HG02678 (cell line): ENCODE measurements around the gene DGKI.
"Not testable (repeated sequence)": the region's sequence is repeated elsewhere in the genome, so short reads cannot be mapped to it uniquely, and the experiment has no call there.

Source experiments
- ATAC-seq: cut with Tn5 transposase; IDR thresholded peaks from one replicate; pipeline ENCODE4 v1.9.1; 2021; ENCODE audit warnings: mild to moderate bottlenecking, moderate library complexity; ENCODE audit not compliant: unreplicated experiment

Gene DGKI

DNA sequence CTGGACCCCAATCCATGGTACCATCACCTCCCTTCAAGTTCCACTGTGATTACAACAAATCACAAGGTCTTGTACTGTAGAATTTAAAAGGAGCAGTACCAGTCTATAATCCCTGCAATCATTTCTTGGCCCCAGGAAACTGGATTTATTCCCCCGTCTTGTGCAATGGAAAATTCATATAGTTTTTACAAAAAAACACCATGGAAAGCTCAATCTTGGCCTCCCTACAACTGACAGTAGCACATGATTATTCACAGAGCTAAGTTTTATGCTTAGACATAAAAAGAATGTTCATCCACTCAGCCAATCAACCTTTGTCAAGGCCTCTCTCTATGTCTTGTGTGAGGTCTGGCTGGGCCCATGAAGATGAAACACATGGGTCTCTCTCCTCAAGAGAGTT lies 10.2 kb downstream of the DGKI start:
- ATAC-seq, result no peak

DNA sequence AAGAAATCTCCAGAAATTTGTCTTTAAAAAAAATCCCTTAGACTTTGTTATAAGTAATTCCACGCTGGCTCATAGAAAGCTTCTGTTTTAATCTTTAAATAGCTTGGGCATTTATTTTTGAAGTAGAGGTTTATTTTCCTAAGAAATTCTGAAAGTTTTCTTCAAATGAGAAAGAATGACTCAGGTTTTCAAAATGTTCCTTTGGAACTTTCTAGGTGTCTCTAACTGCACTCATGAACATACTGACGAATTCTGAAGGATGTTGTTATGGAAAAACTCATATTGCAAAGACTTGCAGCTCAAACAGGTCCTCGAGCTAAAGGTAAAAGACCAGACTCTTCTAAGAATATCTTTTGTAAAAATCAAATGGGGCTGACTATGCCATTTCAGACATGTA lies 10.7 kb downstream of the DGKI start:
- no peak for ATAC-seq

DNA sequence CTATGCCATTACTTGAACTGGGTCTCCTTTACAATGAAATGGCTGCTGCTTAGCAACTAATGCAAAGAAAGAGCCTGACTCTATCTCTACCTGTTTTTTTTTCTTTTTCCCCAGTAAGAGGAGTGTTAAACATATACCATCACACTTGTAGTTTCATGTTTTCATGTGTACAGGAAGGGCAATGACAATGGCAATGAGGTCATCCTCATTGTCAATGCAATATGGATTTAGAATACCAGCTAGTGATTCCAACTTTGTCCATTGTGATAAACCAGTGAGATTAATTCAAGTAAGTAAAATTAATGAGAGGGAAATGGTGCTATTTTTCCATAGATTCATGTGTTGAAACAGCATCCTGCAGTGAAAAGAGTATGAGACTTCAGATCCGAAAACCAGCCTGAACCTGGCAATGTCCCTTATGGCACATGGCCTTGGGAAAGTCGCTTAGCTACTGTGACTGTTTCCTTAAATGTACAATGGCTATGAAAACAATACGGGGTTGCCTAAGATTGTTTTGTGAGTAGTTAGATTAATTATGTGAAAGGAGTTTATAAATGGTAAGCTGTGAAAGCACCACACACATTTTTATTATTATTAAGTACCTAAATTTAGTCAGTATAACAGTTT lies 11.2 kb downstream of the DGKI start:
- no peak for ATAC-seq

DNA sequence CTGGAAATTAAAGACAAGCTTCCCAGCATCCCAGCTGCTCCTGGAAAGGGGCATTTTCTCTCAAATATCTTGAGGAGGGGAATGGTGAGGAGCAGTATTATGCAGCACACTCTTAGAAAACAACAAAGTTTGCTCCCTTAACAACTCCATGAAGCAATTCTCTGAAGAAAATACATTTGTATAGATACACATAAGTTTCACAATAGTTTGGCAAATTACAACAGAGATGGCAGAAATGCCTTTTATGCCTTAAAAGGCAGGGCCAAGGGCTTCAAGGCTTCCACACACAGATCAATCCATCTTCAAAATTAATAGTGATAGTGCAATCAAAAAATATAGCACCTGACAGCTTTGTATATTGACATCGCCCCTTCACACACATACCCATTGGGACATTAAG lies 12.2 kb downstream of the DGKI start:
- no peak for ATAC-seq

DNA sequence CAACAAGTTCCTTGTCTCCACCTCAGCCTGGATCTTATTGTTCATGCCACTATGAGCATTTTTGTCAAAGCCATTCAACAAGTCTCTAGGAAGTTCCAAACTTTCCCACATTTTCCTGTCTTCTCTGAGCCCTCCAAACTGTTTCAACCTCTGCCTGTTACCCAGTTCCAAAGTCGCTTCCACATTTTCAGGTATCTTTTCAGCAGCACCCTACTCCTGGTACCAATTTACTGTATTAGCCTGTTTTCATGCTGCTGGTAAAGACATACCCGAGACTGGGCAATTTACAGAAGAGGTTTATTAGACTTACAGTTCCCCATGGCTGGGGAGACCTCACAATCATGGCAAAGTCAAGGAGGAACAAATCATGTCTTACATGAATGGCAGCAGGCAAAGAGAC lies 13.8 kb downstream of the DGKI start:
- not testable (repeated sequence) for ATAC-seq

DNA sequence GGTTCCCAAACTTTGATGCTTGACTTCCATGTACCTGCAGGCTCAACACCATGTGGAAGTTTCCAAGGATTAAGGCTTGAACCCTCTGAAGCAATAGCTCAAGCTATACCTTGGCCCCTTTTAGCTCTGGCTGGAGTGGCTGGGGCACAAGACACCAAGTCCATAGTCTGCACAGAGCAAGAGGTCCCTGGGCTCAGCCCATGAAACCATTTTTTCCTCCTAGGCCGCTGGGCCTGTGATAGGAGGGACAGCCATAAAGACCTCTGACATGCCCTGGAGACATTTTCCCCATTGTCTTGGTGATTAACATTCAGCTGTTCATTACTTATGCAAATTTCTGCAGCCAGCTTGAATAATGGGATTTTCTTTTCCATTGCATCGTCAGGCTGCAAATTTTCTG lies 14.4 kb downstream of the DGKI start:
- ATAC-seq, result no peak

DNA sequence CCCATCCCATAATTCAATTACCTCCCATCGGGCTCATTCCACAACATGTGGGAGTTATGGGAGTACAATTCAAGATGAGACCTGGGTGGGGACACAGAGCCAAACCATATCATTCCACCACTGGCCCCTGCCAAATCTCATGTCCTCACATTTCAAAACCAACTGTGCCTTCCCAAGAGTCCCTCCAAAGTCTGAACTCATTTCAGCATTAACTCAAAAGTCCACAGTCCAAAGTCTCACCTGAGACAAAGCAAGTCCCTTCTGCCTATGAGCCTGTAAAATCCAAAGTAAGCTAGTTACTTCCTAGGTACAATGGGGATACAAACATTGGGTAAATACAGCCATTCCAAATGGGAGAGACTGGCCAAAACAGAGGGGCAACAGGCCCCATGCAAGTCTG lies 15.2 kb downstream of the DGKI start:
- not testable (repeated sequence) for ATAC-seq

DNA sequence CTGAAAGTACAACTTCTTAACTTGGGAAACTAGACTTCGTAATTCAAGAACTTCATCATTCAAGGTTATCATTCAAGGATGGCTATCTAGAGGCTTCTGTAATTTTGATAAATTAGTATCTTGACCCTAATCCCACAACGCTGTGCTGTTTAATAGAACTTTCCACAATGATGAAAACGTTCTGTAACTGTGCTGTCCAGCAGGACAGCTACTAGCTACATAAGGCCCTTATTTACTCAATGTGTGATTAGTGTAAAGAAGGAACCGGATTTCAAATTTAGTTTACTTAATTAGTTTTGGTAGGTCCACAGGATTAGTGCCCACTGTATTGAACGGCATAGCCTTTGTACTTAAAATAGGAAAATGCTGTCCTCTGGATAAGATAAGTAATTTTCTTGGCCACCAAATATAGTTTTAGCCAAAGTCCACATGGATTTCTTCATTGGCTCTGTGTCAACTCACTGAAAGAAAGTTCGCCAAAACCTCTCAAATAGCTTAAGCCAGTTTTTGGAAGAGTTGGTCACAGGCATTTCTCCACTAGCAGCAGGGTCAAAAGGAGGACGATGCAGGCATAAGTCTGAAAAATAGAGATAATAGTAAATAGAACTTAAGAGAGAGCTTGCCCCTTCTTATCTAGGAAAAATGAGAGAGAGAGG lies 17.3 kb downstream of the DGKI start:
- no peak for ATAC-seq

DNA sequence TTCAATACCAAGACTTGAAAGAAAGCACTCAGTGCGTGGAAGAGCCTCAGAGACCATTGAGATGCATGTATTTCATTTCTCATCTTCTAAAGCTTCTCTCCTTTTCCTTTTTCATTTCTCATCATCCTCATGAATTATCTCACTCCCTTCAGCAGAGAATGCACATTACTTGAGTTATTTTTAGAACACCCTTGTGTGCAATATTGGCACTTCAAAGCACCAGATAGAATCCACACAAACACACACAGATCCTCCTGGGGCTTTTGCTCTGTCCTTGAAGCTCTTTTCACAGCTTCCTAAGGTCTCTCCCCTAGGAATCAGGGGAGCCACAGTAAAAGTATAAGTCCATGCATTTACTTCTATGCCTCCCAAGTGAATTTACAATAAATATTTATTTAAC lies 18.3 kb downstream of the DGKI start:
- ATAC-seq, result no peak

DNA sequence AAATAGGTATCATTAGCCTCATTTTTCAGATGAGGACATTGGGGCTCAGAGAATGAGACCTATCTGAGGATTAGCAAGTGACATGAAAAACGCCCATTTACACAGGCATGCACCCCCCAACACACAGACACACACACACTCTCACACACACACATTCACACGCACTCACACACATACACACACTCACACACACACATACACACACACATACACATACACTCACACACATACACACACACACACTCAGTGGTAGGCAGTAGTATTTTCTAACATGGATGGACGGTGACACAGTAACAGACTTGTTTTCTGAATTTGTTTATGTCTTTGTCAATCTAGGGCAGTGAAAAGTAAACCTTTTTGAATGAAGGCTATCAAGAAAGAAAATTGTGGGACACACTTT lies 21.3 kb downstream of the DGKI start:
- no peak for ATAC-seq

DNA sequence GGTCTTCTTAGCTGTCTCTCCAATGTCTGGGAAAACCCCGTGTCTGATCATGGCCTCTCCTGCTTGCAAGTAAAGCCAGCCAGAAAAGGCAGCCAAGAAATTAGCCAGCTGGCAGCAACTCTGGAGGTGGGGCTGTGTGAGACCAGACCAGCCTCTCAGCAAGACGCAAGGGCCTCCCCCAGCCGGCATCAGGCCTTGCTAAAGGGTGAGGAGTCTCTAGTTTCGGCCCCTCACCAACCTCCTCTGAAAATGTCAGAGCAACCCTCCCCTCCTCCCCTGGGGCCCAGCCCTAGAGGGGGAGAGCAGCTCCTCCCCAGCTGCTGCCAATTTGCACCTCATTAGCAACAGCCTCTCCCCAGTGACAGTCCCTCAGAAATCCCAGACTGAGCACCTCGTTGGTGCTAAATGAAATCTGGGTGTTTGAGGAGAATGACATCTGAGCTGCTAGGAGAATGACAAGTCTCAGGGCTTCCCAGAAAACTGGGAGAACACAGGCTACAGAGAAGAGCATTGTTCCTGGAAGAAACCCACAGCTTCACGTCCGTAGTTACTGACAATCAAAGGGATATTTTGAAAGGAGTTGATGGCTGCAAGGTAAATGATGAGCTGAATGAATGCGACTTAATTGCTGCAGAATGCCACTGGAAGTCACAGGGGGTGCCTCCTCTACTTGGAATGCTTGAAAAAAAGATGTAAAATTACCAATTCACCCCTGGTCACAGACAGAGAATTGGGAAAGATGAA lies 25.9 kb downstream of the DGKI start:
- peak; percentile 80 for ATAC-seq

DNA sequence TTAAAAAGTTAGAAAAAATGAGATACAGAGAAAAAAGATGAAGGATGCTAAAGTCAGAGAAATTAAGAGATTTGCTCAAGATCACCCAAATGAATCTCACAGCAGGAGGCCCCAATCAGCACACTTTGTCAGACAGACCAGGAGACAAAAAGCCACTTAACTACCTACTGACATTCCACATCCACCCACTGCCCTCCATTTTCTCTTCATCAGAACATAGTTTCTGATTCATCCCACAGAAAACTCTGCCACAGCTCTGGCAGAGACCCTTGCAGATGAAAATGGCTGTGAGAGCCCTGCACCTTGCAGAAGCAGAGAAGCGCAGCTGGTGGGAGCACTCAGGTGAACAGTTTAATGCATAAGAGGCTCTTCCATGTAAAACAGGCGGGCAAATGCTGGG lies 26.6 kb downstream of the DGKI start:
- no peak for ATAC-seq

DNA sequence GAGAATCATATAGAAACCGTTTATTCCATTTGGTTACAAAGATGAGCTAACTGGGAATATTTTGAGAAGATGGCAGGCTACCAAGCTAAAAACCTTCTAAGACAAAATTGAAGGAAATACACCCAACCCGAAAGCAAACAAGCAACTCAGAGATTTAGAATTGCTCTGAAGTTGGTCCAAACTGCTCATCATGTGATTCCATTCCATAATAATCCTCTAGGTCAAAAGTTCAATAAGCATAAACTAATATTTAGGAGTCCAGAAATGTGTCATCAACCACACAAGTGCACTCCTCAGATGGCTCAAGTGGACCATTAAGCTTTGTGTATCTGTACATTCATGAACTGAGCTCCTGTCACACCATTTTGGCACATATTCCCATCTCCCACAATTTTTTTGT lies 28.7 kb downstream of the DGKI start:
- no peak for ATAC-seq

DNA sequence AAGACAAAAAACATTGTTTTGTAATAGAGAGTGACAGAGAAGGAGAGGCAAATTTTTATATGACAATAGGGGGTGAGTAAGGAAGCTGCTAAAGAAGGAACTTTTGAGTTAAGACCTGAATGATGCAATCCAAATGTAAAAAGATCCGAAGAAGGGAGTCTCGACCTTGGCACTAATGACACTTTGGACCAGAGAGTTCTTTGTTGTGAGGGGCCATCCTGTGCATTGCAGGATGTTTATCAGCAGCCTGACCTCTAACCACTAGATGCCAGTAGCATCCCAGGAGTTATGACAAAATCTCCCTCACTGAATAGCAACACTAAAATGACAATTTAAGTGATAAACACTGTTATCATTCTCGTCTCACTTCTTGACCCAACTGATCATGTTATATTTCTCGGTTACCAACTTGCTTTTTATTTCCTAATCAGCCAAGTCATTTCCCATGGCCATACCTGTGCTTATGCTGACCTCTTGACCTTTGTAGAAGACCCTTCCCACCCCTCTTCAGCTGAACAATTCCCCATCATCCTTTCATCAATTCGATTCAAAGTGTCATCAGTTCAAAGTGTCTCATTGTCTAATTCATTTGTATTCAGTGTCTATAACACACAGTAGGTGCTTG lies 30.0 kb downstream of the DGKI start:
- no peak for ATAC-seq

DNA sequence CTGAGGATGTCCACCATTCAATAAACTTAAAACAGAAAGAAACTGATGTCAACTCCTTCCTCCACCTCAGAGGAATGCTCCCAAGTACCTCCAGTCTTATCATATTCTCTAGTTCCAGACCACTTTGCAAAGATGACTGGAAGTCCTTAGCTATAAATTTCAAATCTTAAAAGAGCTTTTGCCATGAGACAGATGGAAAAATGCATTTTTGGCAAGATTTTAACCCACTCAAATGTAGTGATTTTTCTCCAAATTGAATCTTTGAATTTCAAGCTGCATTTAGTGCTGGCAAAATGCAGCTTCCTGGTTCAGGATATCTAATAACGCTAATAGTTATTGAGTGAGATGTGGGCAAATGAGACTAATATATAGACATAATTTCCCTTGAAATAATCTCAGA lies 33.2 kb downstream of the DGKI start:
- no peak for ATAC-seq

DNA sequence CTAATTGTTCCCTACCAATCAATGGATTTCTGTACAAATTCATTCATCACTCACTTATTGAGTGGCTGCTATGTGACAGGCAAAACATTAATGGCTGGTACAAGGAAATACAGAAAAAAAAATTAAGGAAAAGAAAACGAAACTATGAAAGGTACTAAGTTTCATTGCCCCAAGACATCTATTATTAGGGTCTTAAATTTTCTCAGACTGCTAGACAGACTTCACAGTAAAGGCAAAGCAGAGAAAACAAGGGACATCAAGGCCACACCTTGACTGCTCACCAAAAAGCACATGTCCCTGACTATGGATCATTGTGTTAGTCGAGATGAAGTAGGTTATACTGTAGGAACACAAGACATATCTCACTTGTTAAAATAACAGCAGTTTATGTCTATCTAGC lies 36.5 kb downstream of the DGKI start:
- no peak for ATAC-seq

DNA sequence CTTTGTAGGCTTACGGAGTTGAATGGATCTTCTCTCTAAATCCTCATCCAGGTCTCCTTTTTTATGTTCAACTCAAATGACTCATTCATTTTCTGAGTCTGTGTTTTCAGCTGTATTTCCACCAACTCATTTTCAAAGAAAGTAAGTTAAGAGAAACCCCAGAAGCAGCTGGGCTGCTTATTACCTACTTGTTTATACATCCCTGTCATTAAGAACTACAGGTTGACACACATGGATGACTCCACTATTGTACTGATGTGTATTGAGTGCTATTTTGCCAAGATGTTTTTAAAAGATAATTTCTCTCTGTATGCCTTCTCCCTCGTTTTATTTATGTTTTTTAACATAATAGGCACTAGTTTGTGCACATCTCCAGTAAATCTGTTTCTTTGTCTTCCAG lies 41.9 kb downstream of the DGKI start:
- no peak for ATAC-seq

DNA sequence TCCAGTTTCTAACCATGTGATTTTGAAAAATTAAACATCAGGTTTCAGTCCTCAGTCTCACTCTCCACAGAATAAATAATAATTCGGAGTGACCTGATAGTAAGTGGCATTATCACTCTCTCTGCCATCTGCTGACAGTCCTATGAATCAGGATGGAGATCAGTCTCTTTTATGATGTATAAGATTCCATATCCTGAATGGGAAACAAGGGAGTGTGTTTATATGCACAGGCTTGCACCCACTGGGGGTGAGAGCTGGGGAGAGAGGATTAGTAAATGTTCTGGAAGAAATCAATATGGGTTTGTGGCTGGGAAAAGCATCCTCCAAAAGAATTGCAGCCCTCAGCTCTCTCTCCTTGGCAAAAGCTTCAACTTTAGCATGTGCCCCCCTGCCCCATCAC lies 45.3 kb downstream of the DGKI start:
- no peak for ATAC-seq

DNA sequence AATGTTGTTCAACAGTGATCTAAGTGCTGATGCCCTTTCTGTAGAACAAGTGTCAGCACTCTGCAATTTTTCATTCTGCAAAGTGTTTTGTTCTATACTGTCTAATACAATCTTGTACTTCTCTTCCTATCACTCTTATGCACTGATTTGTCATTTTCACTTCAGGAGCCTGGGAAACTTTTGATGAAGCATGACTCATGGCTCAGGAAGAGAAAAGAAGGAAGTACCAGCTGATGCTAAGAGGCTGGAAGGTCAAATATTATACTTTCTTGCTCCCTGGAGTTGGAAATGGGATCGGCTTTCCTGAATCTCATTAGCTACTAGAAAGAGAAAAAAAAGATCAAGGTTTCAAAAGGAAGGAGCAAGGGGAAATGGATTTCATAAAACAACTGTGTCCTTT lies 45.8 kb downstream of the DGKI start:
- no peak for ATAC-seq

DNA sequence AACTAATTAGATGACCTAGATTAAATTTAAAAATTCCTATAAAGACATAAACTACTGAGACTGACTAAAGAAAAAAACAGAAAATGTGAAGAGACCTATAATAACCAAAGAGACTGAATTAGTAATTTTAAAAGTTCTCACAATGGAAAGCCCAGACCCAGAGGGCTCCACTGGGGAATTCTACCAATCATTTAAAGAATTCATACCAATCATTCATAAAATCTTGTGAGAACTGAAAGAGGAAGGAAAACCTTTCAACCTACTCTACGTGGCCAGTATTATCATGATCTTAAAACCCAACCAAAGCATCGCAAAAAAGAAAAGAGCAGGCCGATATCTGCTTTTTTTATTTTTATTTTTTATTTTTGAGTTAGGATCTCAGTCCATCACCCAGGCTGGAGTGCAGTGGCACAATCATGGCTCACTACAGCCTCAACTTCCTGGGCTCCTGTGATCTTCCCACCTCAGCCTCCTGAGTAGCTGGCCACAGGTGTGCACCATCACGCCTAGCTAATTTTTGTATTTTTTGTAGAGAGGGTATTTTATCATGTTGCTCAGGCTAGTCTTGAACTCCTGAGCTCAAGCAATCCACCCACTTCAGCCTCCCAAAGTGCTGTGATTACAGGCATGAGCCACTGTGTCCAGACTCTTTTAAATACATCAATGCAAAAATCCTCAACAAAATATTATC lies 48.6 kb downstream of the DGKI start:
- ATAC-seq, result peak; percentile 99

DNA sequence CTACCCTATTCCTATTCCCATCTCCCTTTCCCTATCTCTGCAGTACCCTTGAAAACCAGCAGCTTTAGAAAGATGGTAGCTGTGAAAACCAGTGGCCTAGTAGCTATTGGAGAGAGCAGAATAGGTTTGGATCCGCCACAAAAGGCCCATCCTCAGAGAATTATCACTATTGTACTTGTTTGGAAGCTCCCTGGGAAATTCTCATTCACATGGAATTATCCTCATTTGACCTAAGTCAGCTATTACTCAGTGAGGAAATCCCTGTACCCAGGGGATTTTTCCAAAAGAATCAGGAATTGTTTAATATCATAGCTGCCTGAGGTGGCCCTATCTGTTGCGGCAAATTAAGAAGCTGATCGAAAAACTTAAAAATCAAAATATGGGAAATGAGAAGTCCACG lies 51.6 kb downstream of the DGKI start:
- no peak for ATAC-seq
